SK-N-SH (cell line): ENCODE data around the gene KIFC3. TPM values are rescaled to one million over a fixed set of nuclear protein-coding genes. Genes with fewer than 3 reads are reported as not detected.

ENCODE experiments used
- CTCF ChIA-PET: fragments of 300-600, 350-600 bp; formaldehyde crosslinking; extraction: SDS; loops from one replicate; lab custom pipeline; 2021; lab: Yijun Ruan, JAX
- POLR2A ChIA-PET: fragments of 350-600 bp; sonication (Branson Sonifier 250); formaldehyde crosslinking; extraction: SDS; loops from one replicate; lab custom pipeline; 2020; ENCODE audit warnings: antibody characterized with exemption, inconsistent platforms; lab: Yijun Ruan, JAX
- DNase-seq: peaks from one replicate; pipeline ENCODE4 v3.0.0; 2012
- H2AFZ ChIP-seq: fragments of 200-600 bp; sonication (generic); 2 replicates; pipeline ENCODE4 v1.8.1; 2016; ENCODE audit warnings: antibody characterized with exemption, mild to moderate bottlenecking, low read depth
- H3F3A ChIP-seq: fragments of 200-600 bp; sonication (generic); replicated peaks from 2 replicates; pipeline ENCODE3; 2016; ENCODE audit warnings: antibody characterized with exemption, mild to moderate bottlenecking; ENCODE audit not compliant: insufficient read depth
- H3K27ac ChIP-seq, 2 experiments: fragments of 200-500 bp in 1 of 2; fragments of 200-600 bp in 1 of 2; sonication (Bioruptor generic) in 1 of 2; sonication (generic), shearing (Covaris generic) in 1 of 2; 2 replicates each; pipeline versions ENCODE4 v1.5.1 to v1.6.1; 2014 to 2016; ENCODE audit warnings: low read depth in 2 of 2, inconsistent platforms in 1 of 2, low read length in 1 of 2, mild to moderate bottlenecking in 1 of 2, mixed read lengths in 1 of 2
- H3K27me3 ChIP-seq: fragments of 200-600 bp; sonication (generic), shearing (Covaris generic); 2 replicates; pipeline ENCODE4 v1.6.1; 2016; ENCODE audit warnings: mixed run types; ENCODE audit not compliant: insufficient read depth
- H3K36me3 ChIP-seq, 2 experiments: fragments of 200-500 bp in 1 of 2; fragments of 200-600 bp in 1 of 2; sonication (Bioruptor generic) in 1 of 2; sonication (generic) in 1 of 2; replicated peaks in 1 of 2; 2 replicates each; pipeline versions ENCODE3 to v1.5.1; 2014 to 2016; ENCODE audit warnings: low read length in 1 of 2, mild to moderate bottlenecking in 1 of 2; ENCODE audit not compliant: insufficient read depth in 2 of 2, control insufficient read depth in 1 of 2
- H3K4me1 ChIP-seq, 2 experiments: fragments of 200-500 bp in 1 of 2; fragments of 200-600 bp in 1 of 2; sonication (Bioruptor generic) in 1 of 2; sonication (generic), shearing (Covaris generic) in 1 of 2; 2 replicates each; pipeline versions ENCODE4 v1.5.1 to v1.6.1; 2014 to 2016; ENCODE audit warnings: low read depth in 1 of 2, low read length in 1 of 2, mixed run types in 1 of 2; ENCODE audit not compliant: insufficient read depth in 2 of 2, control insufficient read depth in 1 of 2
- H3K4me2 ChIP-seq: fragments of 200-600 bp; sonication (generic), shearing (Covaris generic); 2 replicates; pipeline ENCODE4 v1.6.1; 2017; ENCODE audit warnings: mixed run types
- H3K4me3 ChIP-seq, 2 experiments: fragments of 200-500 bp in 1 of 2; fragments of 200-600 bp in 1 of 2; sonication (Bioruptor generic) in 1 of 2; sonication (generic), shearing (Covaris generic) in 1 of 2; 2 replicates each; pipeline versions ENCODE4 v1.5.1 to v1.8.1; 2014 to 2016; ENCODE audit warnings: low read depth in 2 of 2, inconsistent platforms in 1 of 2, low read length in 1 of 2, mild to moderate bottlenecking in 1 of 2, mixed read lengths in 1 of 2, moderate library complexity in 1 of 2
- H3K79me2 ChIP-seq: fragments of 200-600 bp; sonication (generic); 2 replicates; pipeline ENCODE4 v1.8.1; 2017; ENCODE audit warnings: mild to moderate bottlenecking; ENCODE audit not compliant: insufficient read depth
- H3K9ac ChIP-seq: fragments of 200-600 bp; sonication (generic); 2 replicates; pipeline ENCODE4 v1.6.1; 2017; ENCODE audit warnings: mixed run types
- H3K9me2 ChIP-seq: fragments of 200-600 bp; sonication (generic); 2 replicates; pipeline ENCODE4 v1.6.1; 2017; ENCODE audit warnings: mixed run types
- H3K9me3 ChIP-seq: fragments of 200-600 bp; sonication (generic); 2 replicates; pipeline ENCODE4 v1.6.1; 2017; ENCODE audit warnings: mixed run types, mild to moderate bottlenecking, moderate library complexity
- H4K20me1 ChIP-seq: fragments of 200-600 bp; sonication (generic); 2 replicates; pipeline ENCODE4 v1.6.1; 2017; ENCODE audit warnings: mild to moderate bottlenecking, mixed run types; ENCODE audit not compliant: insufficient read depth
- ELF1 ChIP-seq: IDR thresholded peaks from 2 replicates; pipeline ENCODE4 v1.4.0; 2012
- FOXJ3 ChIP-seq: sonication (generic); formaldehyde crosslinking; IDR thresholded peaks from 2 replicates; pipeline ENCODE4 v1.5.1; 2020; ENCODE audit warnings: mild to moderate bottlenecking, missing genetic modification reagents
- GABPA ChIP-seq: IDR thresholded peaks from 2 replicates; pipeline ENCODE4 v1.4.0; 2012; ENCODE audit warnings: low read depth, mild to moderate bottlenecking
- GATA2 ChIP-seq: sonication (generic); formaldehyde crosslinking; IDR thresholded peaks from 2 replicates; pipeline ENCODE4 v1.5.0; 2020; ENCODE audit warnings: mild to moderate bottlenecking, missing genetic modification reagents
- JUND ChIP-seq: IDR thresholded peaks from 2 replicates; pipeline ENCODE4 v1.4.0; 2012
- PBX3 ChIP-seq: IDR thresholded peaks from 2 replicates; pipeline ENCODE4; 2012
- SIN3A ChIP-seq: IDR thresholded peaks from 2 replicates; pipeline ENCODE4 v1.6.1; 2012; ENCODE audit warnings: low read depth, mild to moderate bottlenecking, low read length, moderate library complexity, borderline replicate concordance
- WGBS: methylation state at CpG from one replicate; pipeline ENCODE4 v1.1.6; 2017; ENCODE audit warnings: low lambda C conversion rate; 5-methylcytosine and 5-hydroxymethylcytosine counted together
- polyA plus RNA-seq, 3 experiments: library from polyadenylated mRNA; depleted of rRNA; stranded (reverse); fragments of >200 nt; gene quantifications; 2 replicates each; pipeline ENCODE4 v1.2.3, GENCODE V29; 2012
- TF ChIP-seq, protein P1 (sequence below): fragments of 150-350 bp; IDR thresholded peaks from 2 replicates; pipeline ENCODE4 v1.6.1; 2016; ENCODE audit warnings: mild to moderate bottlenecking, low read depth, low read length
- TF ChIP-seq, protein P2 (sequence below): IDR thresholded peaks from 2 replicates; pipeline ENCODE4 v1.6.1; 2012; ENCODE audit warnings: mild to moderate bottlenecking, low read depth, low read length, moderate library complexity

The KIFC3 gene
- polyA plus RNA-seq, 1 of the 3 experiments (the other 2 are of a cell fraction): 65.4 TPM

DNA sequence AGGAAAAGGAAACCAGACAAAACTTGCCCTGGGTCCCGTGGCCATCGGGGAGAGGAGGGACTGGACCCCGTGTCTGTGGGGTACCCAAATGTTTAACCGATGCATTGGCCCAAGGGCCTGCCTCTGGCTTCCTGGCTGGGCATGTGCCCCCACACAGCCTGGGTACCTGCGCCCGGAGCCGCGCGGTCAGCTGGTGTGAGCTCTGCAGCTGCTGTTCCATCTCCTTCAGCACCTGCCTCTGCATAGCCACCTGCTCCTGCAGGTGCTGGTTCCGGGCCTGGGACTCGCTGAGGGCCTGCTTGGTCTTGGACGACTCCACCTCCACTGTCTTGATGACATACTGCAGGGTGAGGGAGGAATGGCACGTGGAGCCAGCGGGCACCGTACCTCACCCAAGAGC, 31.9 kb downstream of the KIFC3 start:
- H3K4me1 ChIP-seq: no peaks in the 10 kb centered on the region; a peak in 2 of 4 replicates
- H3K79me2 ChIP-seq: peaks cover 6% of the 10 kb centered on the region; the same call in 1 of the 2 replicates
- H4K20me1 ChIP-seq: peaks cover 9% of the 10 kb centered on the region; the same call in 1 of the 2 replicates
- H3K27ac ChIP-seq: no peak overlapping the region
- 100% methylated on average over 5 of the region's 15 CpGs for WGBS
- TF ChIP-seq SIN3A: no peak
- H2AFZ ChIP-seq: no peak overlapping the region
- ChIA-PET CTCF (interaction anchor here (0.8 to 1.3 kb wide), 6 partner anchors 12 to 349 kb away, joined by 3 to 7 read pairs (median 3); no protein-coding TSS in a partner anchor), POLR2A (no interaction called here)
- DNase-seq: no peak
- H3K9me3 ChIP-seq: no peaks in the 10 kb centered on the region
- no peak overlapping the region for H3K4me2 ChIP-seq
- H3K4me3 ChIP-seq: no peak overlapping the region
- peaks cover 8% of the 10 kb centered on the region for H3F3A ChIP-seq
- peaks cover 10 to 25% of the 10 kb centered on the region in 2 experiments for H3K36me3 ChIP-seq
- H3K9me2 ChIP-seq: no peaks in the 10 kb centered on the region
- no peak overlapping the region for H3K9ac ChIP-seq
- H3K27me3 ChIP-seq: no peaks in the 10 kb centered on the region

- CTCF ChIA-PET: interaction anchor here (1.0 to 1.3 kb wide), 3 partner anchors 12 to 59 kb away, joined by 3 to 7 read pairs (median 5); no protein-coding TSS in a partner anchor
- peaks cover 12% of the 10 kb centered on the region for H3F3A ChIP-seq
- H3K27ac ChIP-seq: no peak overlapping the region
- H3K79me2 ChIP-seq: 0 out of 2 replicates have a peak, but pooled peaks cover 2% of the 10 kb centered on the region
- no peak overlapping the region for H3K9ac ChIP-seq
- DNase-seq: no peak
- peaks cover 9% of the 10 kb centered on the region; the same call in 1 of the 2 replicates for H4K20me1 ChIP-seq
- no peak overlapping the region for H3K4me3 ChIP-seq
- no peak overlapping the region for H3K4me2 ChIP-seq
- TF ChIP-seq JUND (no peak), ELF1 (no peak), PBX3 (no peak)
- TF ChIP-seq, protein P1, sequence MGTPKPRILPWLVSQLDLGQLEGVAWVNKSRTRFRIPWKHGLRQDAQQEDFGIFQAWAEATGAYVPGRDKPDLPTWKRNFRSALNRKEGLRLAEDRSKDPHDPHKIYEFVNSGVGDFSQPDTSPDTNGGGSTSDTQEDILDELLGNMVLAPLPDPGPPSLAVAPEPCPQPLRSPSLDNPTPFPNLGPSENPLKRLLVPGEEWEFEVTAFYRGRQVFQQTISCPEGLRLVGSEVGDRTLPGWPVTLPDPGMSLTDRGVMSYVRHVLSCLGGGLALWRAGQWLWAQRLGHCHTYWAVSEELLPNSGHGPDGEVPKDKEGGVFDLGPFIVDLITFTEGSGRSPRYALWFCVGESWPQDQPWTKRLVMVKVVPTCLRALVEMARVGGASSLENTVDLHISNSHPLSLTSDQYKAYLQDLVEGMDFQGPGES: no peak
- 97% methylated on average over 11 of the region's 22 CpGs for WGBS
- POLR2A ChIA-PET: no interaction called here
- H2AFZ ChIP-seq: no peak overlapping the region
- peaks cover 13 to 25% of the 10 kb centered on the region in 2 experiments for H3K36me3 ChIP-seq
- no peaks in the 10 kb centered on the region for H3K27me3 ChIP-seq
- H3K4me1 ChIP-seq: no peaks in the 10 kb centered on the region; a peak in 3 of 4 replicates
- H3K9me2 ChIP-seq: no peaks in the 10 kb centered on the region
- no peaks in the 10 kb centered on the region for H3K9me3 ChIP-seq
Observed at GRCh38 chr16:57769541-57770145, 32.6 kb downstream of the KIFC3 start.

DNA sequence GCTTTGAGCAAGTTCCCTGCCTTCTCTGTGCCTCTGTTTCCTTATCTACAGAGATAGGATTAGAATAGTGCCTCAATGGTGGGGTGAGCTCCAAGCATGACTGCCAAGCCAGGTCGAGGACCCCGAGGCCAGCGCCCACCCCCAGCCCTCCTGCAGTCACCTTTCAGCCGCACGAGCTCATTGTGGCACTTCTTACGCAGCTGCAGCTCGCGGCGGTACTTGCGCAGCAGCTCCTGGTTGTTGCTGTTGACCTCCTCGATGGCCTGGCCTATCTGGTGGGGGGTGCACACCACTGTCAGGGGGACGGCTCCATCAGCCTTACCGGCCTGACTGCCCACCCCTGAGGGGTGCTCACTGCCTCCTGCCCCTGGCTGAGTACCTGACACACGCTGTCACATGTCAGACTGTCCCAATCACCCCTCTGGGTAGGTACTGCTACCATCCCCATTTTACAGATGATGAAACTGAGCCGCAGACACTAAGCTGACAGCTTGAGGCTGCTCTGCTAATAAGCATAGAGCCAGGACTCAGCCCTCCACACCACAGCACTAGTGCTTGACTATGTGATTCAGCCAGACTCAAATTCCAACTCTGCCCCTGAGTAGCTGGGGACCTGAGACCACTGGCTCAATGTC, 35.5 kb downstream of the KIFC3 start:
- no peak for DNase-seq
- H4K20me1 ChIP-seq: no peaks in the 10 kb centered on the region
- peaks cover 16% of the 10 kb centered on the region for H3F3A ChIP-seq
- H2AFZ ChIP-seq: no peak overlapping the region
- no peaks in the 10 kb centered on the region for H3K9me2 ChIP-seq
- H3K9me3 ChIP-seq: no peaks in the 10 kb centered on the region
- no peaks in the 10 kb centered on the region for H3K79me2 ChIP-seq
- H3K4me2 ChIP-seq: no peak overlapping the region
- peaks cover 4 to 16% of the 10 kb centered on the region in 2 experiments; a peak in 3 of 4 replicates for H3K4me1 ChIP-seq
- H3K9ac ChIP-seq: no peak overlapping the region
- 95% methylated on average over 4 of the region's 15 CpGs for WGBS
- CTCF ChIA-PET: interaction anchor here (0.7 to 2.5 kb wide), 5 partner anchors 9 to 233 kb away, joined by 3 to 11 read pairs (median 3); partner anchors contain the start of gene ZNF319
- H3K4me3 ChIP-seq: no peak overlapping the region
- peaks cover 20 to 27% of the 10 kb centered on the region in 2 experiments for H3K36me3 ChIP-seq
- TF ChIP-seq, protein P1: no peak
- TF ChIP-seq, protein P2, sequence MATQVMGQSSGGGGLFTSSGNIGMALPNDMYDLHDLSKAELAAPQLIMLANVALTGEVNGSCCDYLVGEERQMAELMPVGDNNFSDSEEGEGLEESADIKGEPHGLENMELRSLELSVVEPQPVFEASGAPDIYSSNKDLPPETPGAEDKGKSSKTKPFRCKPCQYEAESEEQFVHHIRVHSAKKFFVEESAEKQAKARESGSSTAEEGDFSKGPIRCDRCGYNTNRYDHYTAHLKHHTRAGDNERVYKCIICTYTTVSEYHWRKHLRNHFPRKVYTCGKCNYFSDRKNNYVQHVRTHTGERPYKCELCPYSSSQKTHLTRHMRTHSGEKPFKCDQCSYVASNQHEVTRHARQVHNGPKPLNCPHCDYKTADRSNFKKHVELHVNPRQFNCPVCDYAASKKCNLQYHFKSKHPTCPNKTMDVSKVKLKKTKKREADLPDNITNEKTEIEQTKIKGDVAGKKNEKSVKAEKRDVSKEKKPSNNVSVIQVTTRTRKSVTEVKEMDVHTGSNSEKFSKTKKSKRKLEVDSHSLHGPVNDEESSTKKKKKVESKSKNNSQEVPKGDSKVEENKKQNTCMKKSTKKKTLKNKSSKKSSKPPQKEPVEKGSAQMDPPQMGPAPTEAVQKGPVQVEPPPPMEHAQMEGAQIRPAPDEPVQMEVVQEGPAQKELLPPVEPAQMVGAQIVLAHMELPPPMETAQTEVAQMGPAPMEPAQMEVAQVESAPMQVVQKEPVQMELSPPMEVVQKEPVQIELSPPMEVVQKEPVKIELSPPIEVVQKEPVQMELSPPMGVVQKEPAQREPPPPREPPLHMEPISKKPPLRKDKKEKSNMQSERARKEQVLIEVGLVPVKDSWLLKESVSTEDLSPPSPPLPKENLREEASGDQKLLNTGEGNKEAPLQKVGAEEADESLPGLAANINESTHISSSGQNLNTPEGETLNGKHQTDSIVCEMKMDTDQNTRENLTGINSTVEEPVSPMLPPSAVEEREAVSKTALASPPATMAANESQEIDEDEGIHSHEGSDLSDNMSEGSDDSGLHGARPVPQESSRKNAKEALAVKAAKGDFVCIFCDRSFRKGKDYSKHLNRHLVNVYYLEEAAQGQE: no peak
- TF ChIP-seq GATA2 (CRISPR knock-in tag): no peak
- TF ChIP-seq PBX3: no peak
- no peak for TF ChIP-seq FOXJ3 (CRISPR knock-in tag)
- no peak for TF ChIP-seq GABPA
- TF ChIP-seq, all 33 proteins: peak for 0
- H3K27me3 ChIP-seq: no peaks in the 10 kb centered on the region
- POLR2A ChIA-PET: no interaction called here
- no peak overlapping the region for H3K27ac ChIP-seq
